SK-N-MC (cell line): ENCODE data around the gene NEK1.

Experiments used
- EZH2 ChIP-seq: fragments of 200-600 bp; sonication (generic); IDR thresholded peaks from one replicate; pipeline ENCODE4 v1.6.1; 2017; ENCODE audit warnings: antibody characterized with exemption
- POLR2AphosphoS5 ChIP-seq: IDR thresholded peaks from 2 replicates; pipeline ENCODE4 v1.6.1; 2012; ENCODE audit warnings: mild to moderate bottlenecking, low read depth, low read length, borderline replicate concordance

DNA sequence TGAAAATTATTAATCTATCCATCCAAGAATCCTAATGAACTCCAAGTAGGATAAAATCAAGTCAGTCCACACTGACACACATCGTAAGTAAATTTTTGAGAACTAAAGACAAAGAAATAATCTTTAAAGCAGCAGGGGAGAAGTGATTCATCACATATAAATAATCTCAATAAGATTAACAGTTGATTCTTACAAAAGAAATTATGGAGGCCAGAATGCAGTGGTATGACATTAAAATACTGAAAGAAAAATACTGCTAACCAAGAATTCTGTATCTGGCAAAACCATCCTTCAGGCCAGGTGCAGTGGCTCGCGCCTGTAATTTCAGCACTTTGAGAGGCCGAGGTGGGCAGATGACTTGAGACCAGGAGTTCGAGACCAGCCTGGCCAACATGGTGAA is 245.6 kb downstream of the NEK1 start:
- no peak for TF ChIP-seq EZH2
- TF ChIP-seq POLR2AphosphoS5 = no peak
